ENCODE results near the gene GH1. TPM values are rescaled to one million over a fixed set of nuclear protein-coding genes. Genes with fewer than 3 reads are reported as not detected.
A peak's percentile ranks its signal among the peaks of the same experiment; 100 is the strongest.

GH1 gene
- total and polyA plus RNA-seq, 2 experiments from 2014 or later = not detected

DNA sequence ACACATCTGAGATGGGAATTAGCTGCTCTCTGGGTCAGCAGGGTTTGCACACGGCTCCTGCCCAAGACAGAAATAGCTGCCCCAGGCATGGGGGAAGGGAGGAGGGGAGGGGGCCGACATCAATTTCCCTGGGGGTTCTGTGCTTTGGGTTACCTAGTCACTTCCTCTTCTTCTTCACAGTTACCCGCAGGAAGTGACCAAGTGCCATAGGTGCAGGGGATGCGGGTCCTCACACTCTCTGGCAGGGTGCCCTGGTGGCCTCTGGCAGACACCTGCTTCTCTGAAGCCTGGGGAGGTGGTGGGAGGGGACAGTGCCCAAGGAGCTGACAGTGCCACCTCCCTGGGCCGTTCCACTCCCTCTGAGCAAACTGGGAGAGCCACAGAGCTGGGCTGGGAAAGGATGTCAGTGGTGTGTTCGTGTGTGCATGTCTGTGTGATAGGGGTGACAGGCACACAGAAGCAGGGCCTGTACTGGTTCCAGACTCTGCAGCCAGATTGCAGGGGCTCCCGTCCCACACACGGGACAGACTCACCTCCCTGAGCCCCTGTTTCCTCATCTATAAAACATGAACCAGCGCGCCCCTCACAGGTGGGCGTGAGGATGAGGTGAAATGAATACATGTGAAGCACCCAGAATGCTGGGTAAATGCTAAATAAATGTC lies 35.9 kb upstream of the GH1 start:
- TF ChIP-seq CTCF (IDR thresholded peaks at IDR 0.05; ENCODE audit: poor library complexity) (no peak), EZH2phosphoT487 (IDR thresholded peaks at IDR 0.05; ENCODE audit: low read depth, severe bottlenecking, unreplicated experiment) (no peak), EZH2 (IDR thresholded peaks at IDR 0.05; ENCODE audit: borderline replicate concordance) (no peak)
- no peak overlapping the region for H3K27ac ChIP-seq
- no peak overlapping the region for H2AFZ ChIP-seq
- no peak overlapping the region for H3K4me3 ChIP-seq
- H3K4me1 ChIP-seq (ENCODE audit: insufficient read depth) = no peaks in the 10 kb centered on the region
- no peaks in the 10 kb centered on the region for H3K27me3 ChIP-seq
- H3K36me3 ChIP-seq (replicated peaks; ENCODE audit: insufficient read depth, low read depth) = no peaks in the 10 kb centered on the region
- H3K79me2 ChIP-seq = no peaks in the 10 kb centered on the region
- no peaks in the 10 kb centered on the region for H3K9me3 ChIP-seq (ENCODE audit: low read depth)
- H4K20me1 ChIP-seq (ENCODE audit: insufficient read depth, poor library complexity, severe bottlenecking) = no peaks in the 10 kb centered on the region
- H3K9me2 ChIP-seq (replicated peaks; ENCODE audit: insufficient read depth) = no peaks in the 10 kb centered on the region
- no peak overlapping the region for H3K4me2 ChIP-seq
- DNase-seq (ENCODE audit: low spot score) = no peak
- 82% methylated on average over 11 of the region's 11 CpGs for WGBS (ENCODE audit: low lambda C conversion rate, missing lambda C conversion rate)

- Histone ChIP-seq H3K4me3 (no peak overlapping the region), H3K36me3 (replicated peaks; ENCODE audit: insufficient read depth, low read depth) (no peaks in the 10 kb centered on the region), H3K9me2 (replicated peaks; ENCODE audit: insufficient read depth) (no peaks in the 10 kb centered on the region), H3K9me3 (ENCODE audit: low read depth) (no peaks in the 10 kb centered on the region), H3K4me2 (no peak overlapping the region), H4K20me1 (ENCODE audit: insufficient read depth, poor library complexity, severe bottlenecking) (no peaks in the 10 kb centered on the region), H3K79me2 (no peaks in the 10 kb centered on the region), H2AFZ (no peak overlapping the region), H3K27me3 (no peaks in the 10 kb centered on the region), H3K27ac (no peak overlapping the region), H3K4me1 (ENCODE audit: insufficient read depth) (no peaks in the 10 kb centered on the region)
- DNase-seq (ENCODE audit: low spot score) = peak; percentile 69
- WGBS (ENCODE audit: low lambda C conversion rate, missing lambda C conversion rate) = 86% methylated on average over 28 of the region's 29 CpGs
- peak; percentile 51 for TF ChIP-seq CTCF (IDR thresholded peaks at IDR 0.05; ENCODE audit: poor library complexity)
- TF ChIP-seq EZH2phosphoT487 (IDR thresholded peaks at IDR 0.05; ENCODE audit: low read depth, severe bottlenecking, unreplicated experiment) = no peak
These were observed 32.6 kb upstream of the GH1 start for GRCh38 chr17:63950940-63951907.

GRCh38 chr17:63949576-63950250 lies 31.1 kb upstream of the GH1 start:
- no peak overlapping the region for H3K4me2 ChIP-seq
- 76% methylated on average over 14 of the region's 18 CpGs for WGBS (ENCODE audit: low lambda C conversion rate, missing lambda C conversion rate)
- no peak for TF ChIP-seq CTCF (IDR thresholded peaks at IDR 0.05; ENCODE audit: poor library complexity)
- no peak for TF ChIP-seq EZH2 (IDR thresholded peaks at IDR 0.05; ENCODE audit: borderline replicate concordance)
- no peak for TF ChIP-seq EZH2phosphoT487 (IDR thresholded peaks at IDR 0.05; ENCODE audit: low read depth, severe bottlenecking, unreplicated experiment)

More at GRCh38 chr17:63949576-63950250, 31.1 kb upstream of the GH1 start:
- no peaks in the 10 kb centered on the region for H3K4me1 ChIP-seq (ENCODE audit: insufficient read depth)
- H3K27ac ChIP-seq = no peak overlapping the region
- DNase-seq (ENCODE audit: low spot score) = no peak
- H3K4me3 ChIP-seq = no peak overlapping the region
- no peaks in the 10 kb centered on the region for H3K27me3 ChIP-seq
- no peaks in the 10 kb centered on the region for H3K9me3 ChIP-seq (ENCODE audit: low read depth)
- H3K36me3 ChIP-seq (replicated peaks; ENCODE audit: insufficient read depth, low read depth) = no peaks in the 10 kb centered on the region
- H4K20me1 ChIP-seq (ENCODE audit: insufficient read depth, poor library complexity, severe bottlenecking) = no peaks in the 10 kb centered on the region
- no peak overlapping the region for H2AFZ ChIP-seq
- H3K9me2 ChIP-seq (replicated peaks; ENCODE audit: insufficient read depth) = no peaks in the 10 kb centered on the region
- no peaks in the 10 kb centered on the region for H3K79me2 ChIP-seq
